Measurements from ENCODE around the gene BCR.

The BCR gene

DNA sequence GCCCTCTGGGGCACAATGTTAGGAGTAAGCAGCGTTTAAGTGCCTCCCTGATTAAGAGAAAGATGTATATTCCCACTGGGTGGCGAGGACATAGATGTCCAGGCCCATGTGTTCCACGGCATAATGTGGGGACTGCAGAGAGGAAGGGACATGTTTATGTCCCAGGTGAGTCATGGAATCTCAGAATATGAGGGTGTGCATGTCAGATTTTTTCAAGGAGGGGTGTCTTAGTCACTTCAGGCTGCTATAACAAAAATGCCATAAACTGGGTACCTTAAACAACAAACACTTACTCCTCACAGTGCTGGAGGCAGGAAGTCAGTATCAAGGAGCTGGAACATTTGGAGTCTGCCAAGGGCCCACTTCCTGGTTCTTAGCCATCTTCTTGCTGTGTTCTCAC is 55.1 kb downstream of the BCR start:
- Histone ChIP-seq H3K36me3 (ENCODE audit: control insufficient read depth, insufficient read depth, low read length) (peaks cover 1% of the 10 kb centered on the region; the same call in 1 of the 2 replicates), H3K4me3 (replicated peaks; ENCODE audit: low read depth, low read length) (no peak overlapping the region), H3K27me3 (replicated peaks; ENCODE audit: control insufficient read depth, insufficient read depth, low read length) (no peaks in the 10 kb centered on the region)
- TF ChIP-seq, protein P1, sequence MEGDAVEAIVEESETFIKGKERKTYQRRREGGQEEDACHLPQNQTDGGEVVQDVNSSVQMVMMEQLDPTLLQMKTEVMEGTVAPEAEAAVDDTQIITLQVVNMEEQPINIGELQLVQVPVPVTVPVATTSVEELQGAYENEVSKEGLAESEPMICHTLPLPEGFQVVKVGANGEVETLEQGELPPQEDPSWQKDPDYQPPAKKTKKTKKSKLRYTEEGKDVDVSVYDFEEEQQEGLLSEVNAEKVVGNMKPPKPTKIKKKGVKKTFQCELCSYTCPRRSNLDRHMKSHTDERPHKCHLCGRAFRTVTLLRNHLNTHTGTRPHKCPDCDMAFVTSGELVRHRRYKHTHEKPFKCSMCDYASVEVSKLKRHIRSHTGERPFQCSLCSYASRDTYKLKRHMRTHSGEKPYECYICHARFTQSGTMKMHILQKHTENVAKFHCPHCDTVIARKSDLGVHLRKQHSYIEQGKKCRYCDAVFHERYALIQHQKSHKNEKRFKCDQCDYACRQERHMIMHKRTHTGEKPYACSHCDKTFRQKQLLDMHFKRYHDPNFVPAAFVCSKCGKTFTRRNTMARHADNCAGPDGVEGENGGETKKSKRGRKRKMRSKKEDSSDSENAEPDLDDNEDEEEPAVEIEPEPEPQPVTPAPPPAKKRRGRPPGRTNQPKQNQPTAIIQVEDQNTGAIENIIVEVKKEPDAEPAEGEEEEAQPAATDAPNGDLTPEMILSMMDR (IDR thresholded peaks at IDR 0.05; ENCODE audit: insufficient read depth, low read length, poor library complexity, severe bottlenecking): no peak
- no peak for DNase-seq (ENCODE audit: extremely low read depth, insufficient read length)

DNA sequence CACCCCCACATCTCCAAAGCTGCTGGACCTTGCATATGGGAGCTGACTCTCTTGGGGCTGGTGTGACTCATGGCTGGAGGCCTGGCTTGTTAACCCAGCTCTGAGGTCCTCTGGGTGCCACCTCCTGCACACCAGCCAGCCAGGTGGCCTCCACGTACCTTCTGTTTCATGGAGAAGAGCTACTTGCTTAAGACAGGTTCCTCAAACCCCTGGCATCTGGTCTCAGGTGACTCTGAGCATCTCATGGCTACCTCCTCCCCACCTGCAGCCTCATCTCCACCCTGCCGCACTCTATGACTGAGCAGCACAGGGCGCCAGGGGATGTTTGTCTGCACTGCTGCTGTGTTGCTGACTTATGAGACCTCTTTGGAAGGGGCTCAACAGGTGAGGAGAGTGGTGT is 55.7 kb downstream of the BCR start:
- H3K4me3 ChIP-seq (replicated peaks; ENCODE audit: low read depth, low read length): no peak overlapping the region
- no peaks in the 10 kb centered on the region; the same call in 1 of the 2 replicates for H3K36me3 ChIP-seq (ENCODE audit: control insufficient read depth, insufficient read depth, low read length)
- no peak for DNase-seq (ENCODE audit: extremely low read depth, insufficient read length)
- H3K27me3 ChIP-seq (replicated peaks; ENCODE audit: control insufficient read depth, insufficient read depth, low read length): no peaks in the 10 kb centered on the region
- TF ChIP-seq, protein P1 (IDR thresholded peaks at IDR 0.05; ENCODE audit: insufficient read depth, low read length, poor library complexity, severe bottlenecking): no peak

DNA sequence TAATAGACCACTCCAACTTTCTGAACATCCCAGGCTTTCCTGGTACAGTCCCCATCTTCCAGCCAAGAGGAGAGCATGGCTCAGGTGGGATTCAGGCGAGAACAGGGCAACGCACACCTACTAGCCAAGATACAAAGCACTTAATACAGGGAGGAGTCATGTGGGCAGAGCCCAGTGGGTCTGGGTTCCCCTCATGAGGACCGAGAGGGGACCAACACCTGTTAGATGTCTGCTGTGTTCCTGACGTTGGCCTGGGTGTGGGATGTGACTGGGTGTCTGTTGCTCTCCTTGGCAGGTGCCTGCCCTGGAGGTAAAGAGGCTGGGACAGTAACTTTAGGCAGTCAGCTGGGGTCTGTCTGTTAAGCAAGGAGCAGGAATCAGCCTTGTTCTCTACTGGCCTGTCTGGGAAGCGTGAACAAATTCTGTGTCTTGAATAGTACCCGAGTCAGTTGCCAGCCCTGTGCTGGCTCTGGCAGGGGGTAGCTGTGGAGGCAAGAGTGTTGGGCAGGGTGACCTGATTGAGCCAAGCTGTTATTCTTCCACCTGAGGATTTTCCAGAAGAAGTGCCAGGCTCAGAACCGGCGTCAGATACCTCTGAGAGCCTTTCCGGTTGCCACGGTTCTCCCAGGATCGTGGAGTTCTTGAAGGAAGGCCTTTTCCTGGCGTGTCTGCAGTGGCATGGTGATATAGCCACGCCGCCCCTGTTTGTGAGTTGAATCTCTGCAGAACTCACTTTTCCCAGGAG is 56.3 kb downstream of the BCR start:
- Histone ChIP-seq H3K4me3 (replicated peaks; ENCODE audit: low read depth, low read length) (no peak overlapping the region), H3K36me3 (ENCODE audit: control insufficient read depth, insufficient read depth, low read length) (no peaks in the 10 kb centered on the region; the same call in none of the 2 replicates), H3K27me3 (replicated peaks; ENCODE audit: control insufficient read depth, insufficient read depth, low read length) (no peaks in the 10 kb centered on the region)
- DNase-seq (ENCODE audit: extremely low read depth, insufficient read length): no peak
- TF ChIP-seq, protein P1 (IDR thresholded peaks at IDR 0.05; ENCODE audit: insufficient read depth, low read length, poor library complexity, severe bottlenecking): no peak

DNA sequence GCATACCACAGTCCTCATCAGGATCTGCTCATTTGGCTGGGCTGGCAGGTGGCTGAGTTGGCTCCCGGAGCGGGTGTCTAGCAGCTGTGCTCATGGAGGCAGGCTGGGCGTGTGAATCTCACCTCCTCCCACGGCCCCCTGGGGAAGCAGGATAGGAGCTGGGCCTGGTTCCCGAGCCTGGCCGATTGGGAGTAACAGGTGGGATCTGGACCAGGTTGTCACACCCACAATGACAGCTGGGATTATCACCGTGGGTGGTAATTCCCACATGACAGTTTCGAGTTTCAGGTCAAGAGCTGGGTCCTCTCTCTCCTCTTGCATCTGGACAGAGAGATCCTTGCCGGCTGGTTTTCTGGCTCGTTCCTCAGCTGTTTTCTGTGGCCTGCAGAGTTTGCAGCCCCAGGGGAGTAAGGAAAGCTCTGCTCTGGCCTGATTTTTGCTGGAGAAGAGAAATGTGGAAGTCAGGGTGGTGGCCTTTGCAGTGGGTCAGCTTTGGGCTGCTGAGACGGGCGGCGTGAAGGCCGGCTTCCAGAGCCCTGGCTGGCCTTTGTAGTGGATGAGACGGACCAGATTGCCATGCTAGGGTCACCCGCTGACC is 57.0 kb downstream of the BCR start:
- Histone ChIP-seq H3K36me3 (ENCODE audit: control insufficient read depth, insufficient read depth, low read length) (no peaks in the 10 kb centered on the region; the same call in none of the 2 replicates), H3K4me3 (replicated peaks; ENCODE audit: low read depth, low read length) (no peak overlapping the region), H3K27me3 (replicated peaks; ENCODE audit: control insufficient read depth, insufficient read depth, low read length) (no peaks in the 10 kb centered on the region)
- TF ChIP-seq, protein P1 (IDR thresholded peaks at IDR 0.05; ENCODE audit: insufficient read depth, low read length, poor library complexity, severe bottlenecking): no peak
- DNase-seq (ENCODE audit: extremely low read depth, insufficient read length): no peak

DNA sequence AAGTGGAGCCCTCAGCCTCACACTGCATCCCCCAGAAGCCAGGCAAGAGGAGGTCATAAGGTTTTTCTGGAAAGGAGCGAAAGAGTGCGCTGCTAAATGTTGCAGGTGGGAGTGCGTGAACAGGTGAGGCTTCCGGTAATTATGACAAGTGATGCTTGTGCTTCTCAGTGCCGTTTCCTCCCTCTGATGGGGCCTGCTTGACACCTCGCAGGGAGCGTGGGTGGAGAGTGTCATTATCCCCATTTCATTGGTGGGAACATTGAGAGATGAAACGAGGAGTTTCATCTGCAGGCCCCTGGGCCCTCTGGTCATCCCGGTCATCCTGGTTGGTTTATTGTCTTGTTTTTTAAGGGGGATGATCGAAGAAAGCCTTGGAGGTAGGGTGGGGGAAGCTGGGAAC is 57.5 kb downstream of the BCR start:
- DNase-seq (ENCODE audit: extremely low read depth, insufficient read length): no peak
- no peaks in the 10 kb centered on the region; the same call in none of the 2 replicates for H3K36me3 ChIP-seq (ENCODE audit: control insufficient read depth, insufficient read depth, low read length)

More for the DNA sequence above, 57.5 kb downstream of the BCR start:
- no peak overlapping the region for H3K4me3 ChIP-seq (replicated peaks; ENCODE audit: low read depth, low read length)
- TF ChIP-seq, protein P1 (IDR thresholded peaks at IDR 0.05; ENCODE audit: insufficient read depth, low read length, poor library complexity, severe bottlenecking): no peak
- no peaks in the 10 kb centered on the region for H3K27me3 ChIP-seq (replicated peaks; ENCODE audit: control insufficient read depth, insufficient read depth, low read length)

All from GM06990 (cell line).